Fibroblast of skin of back (primary cell): ENCODE measurements around the gene CDHR4. TPM values are rescaled to one million over a fixed set of nuclear protein-coding genes. Genes with fewer than 3 reads are reported as not detected.
"Not testable (repeated sequence)": the region's sequence is repeated elsewhere in the genome, so short reads cannot be mapped to it uniquely, and the experiment has no call there.

Experiments used
- DNase-seq: peaks from one replicate; pipeline ENCODE4 v3.0.0-alpha.2; 2013
- polyA plus RNA-seq, 2 experiments: library from polyadenylated mRNA; unstranded; fragments of 120-200 nt; gene quantifications; one replicate each; pipeline ENCODE4 v1.2.1, GENCODE V29; 2013; ENCODE audit not compliant: insufficient read length in 2 of 2

CDHR4 gene
- not detected for polyA plus RNA-seq (2013, experiment 1 of 2; ENCODE audit: insufficient read length)
- not detected for polyA plus RNA-seq (2013, experiment 2 of 2; ENCODE audit: insufficient read length)

GRCh38 chr3:49799761-49800160 is at the start of gene CDHR4:
Gene CDHR4, minus strand, starts transcription at chr3:49799873. Its CDS starts 61 bp downstream, at chr3:49799812.
- peak; percentile 80 for DNase-seq

- no peak for DNase-seq
Observed at GRCh38 chr3:49845694-49846093, 46.0 kb upstream of the CDHR4 start.

DNA sequence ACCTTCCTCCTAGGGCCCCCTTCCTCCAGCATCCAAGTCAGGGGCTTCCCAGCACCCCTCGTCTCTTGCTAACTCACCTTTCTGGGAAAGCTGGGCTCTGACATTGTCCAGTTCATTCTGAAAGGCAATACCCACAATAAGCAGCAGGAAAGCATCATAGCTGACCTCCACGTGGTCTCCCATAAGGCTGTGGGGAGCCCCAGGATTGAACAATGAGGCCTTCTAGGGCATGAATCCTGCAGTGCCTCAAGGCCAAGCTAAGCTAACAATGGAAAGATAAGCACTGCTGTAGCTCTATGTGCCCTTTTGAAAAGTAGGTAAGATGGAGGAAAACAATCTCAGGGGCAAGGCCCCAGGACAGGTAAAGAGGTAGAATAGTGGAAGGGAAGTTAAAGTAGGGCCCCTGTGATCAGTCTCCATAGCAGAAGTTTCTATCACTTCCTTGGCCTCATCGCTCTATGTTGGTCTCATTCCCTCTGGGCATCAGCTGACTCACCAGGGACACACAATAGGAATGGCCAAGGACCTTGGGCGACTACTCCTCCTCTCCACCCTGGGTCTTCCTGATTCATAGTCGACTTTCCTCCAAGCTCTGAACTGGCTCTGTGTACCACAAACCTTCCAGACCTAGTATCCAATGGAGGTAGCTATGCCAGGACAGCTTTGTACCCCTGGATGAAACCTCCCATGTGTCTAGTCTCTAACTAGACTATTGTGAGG is 45.0 kb upstream of the CDHR4 start:
- DNase-seq: no peak

DNA sequence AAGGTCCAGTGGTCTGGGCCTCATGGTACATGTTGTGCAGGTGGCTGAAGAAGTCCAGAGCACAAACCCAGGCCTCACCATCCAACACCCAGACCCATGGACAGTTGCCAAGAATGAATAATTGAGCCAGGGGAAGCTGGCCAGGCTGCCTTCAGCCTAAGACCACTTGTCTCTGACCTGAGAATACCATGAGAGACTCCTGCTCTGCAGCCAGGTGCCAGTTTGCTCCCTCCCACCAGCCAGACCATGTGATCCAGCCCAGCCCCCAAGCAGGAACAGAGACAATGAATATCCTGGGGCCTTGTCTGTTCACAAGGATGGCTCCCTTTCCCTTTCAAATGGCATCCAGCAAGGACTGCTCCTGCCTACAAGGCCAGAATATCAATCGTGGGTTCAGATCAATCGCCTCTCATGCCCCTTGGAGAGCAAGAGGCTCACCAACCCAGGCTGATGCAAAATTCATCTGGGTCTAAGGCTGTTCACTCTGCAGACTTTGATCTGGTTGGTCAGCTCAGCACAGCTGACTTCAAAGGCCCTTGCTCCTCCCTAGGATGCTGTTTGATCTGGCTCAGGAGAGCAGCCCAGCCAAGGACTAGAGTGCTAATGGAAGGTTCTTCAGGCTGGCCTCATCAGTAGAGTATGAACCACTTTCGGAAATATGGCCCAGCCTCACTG is 43.3 kb upstream of the CDHR4 start:
- no peak for DNase-seq

DNA sequence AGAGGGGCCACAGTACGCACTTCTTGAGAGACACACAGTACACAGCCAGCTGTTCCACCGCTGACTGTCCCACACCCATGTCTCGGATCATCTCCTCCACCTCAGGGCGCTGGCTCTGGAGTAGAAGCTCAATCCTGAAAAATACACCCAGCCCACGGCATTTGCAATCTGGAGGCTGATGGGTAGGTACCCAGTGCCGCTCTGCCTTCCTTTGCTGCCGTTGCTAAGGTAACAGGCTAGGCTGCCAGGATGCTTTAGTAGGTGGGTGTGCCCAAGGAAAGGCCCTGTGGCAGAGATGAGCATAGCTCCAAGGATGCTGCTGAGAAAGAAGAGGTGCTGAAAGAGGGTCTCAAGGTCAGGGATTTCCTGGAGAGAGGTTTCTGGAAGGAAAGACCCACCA is 42.1 kb upstream of the CDHR4 start:
- DNase-seq: no peak

DNA sequence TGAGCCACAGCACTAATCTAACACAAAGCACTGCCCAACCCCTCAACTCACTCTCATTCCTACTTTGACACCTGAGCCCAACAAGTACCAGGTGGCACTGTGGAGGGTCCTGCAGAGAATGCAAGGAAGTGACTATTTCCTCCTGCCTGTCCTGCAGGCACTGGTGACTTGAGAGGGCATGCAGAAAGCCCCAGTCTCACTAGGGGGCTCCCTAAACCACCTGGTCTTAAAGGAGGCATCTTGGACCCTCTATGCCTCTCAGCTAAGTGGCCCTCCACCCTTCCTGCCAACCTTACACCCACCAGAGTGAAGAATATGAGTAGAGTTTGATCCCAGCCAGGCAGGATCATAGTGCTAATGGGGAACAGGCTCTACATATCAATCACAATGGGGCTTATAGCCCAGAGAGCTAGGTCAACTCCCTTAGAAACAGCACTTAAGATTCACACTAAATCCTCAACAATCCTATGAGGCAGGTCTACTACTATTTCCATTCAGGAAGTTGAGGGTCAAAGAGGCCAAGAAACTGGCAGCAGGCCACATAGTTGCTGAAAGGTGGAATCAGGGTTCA is 41.5 kb upstream of the CDHR4 start:
- peak; percentile 9 for DNase-seq

- DNase-seq: no peak
Observed at GRCh38 chr3:49840388-49840787, 40.7 kb upstream of the CDHR4 start.

- peak; percentile 70 for DNase-seq
Observed at GRCh38 chr3:49839193-49839809, 39.6 kb upstream of the CDHR4 start.

GRCh38 chr3:49831341-49831740 is 31.7 kb upstream of the CDHR4 start:
- no peak for DNase-seq

- DNase-seq: no peak
Observed at GRCh38 chr3:49826016-49826415, 26.3 kb upstream of the CDHR4 start.

DNA sequence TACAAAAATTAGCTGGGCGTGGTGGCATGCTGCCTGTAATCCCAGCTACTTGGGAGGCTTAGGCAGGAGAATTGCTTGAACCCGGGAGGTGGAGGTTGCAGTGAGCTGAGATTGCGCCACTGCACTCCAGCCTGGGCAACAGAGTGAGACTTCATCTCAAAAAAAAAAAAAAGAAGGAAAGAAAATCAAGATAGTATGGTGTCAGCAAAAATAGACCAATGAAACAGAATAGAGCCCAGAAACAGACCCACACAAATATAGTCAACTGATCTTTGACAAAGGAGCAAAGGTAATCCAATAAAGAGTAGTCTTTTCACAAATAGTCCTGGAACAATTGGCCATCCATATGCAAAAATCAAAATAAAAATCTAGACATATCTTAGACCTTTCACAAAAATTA is 23.5 kb upstream of the CDHR4 start:
- not testable (repeated sequence) for DNase-seq

- DNase-seq: peak; percentile 66
Observed at GRCh38 chr3:49813497-49814174, 14.0 kb upstream of the CDHR4 start, which contains the start of gene UBA7. Gene UBA7, minus strand, starts transcription at chr3:49813953. Its CDS starts 166 bp downstream, at chr3:49813787.

- DNase-seq: no peak
Observed at GRCh38 chr3:49812916-49813496, 13.3 kb upstream of the CDHR4 start.

DNA sequence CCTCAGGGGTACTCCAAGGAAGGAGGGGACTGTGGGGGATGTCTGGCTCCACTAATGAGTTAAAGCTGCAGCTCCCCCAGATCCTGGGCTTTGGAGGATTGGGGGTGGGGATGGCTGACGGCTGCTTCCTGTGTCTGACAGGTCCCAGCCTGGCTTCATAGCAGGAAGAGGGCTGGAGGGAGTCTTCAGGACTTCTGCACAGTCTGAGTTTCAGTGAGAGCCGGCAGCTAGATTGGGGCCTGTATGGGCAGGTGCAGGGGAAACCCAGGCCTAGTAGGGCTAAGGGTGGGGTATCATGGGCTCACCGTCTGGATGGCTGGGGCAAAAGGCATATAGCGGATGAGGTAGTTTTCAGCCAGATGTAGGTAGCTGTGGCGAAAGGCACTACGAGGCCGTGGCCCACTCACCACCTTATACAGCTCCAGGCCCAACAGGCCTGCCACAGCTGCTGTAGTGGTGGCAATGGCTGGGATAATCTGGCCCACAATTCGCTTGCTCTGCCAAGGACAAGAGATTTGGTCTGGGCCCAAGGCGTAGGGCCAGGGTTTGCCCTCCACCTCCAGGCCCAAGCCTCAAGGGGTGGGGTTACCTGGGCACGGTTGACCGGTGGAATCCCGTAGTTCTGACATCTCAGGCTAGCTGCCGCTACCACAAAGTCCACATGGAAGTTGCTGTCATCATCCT is 7.9 kb upstream of the CDHR4 start:
- DNase-seq: no peak

DNA sequence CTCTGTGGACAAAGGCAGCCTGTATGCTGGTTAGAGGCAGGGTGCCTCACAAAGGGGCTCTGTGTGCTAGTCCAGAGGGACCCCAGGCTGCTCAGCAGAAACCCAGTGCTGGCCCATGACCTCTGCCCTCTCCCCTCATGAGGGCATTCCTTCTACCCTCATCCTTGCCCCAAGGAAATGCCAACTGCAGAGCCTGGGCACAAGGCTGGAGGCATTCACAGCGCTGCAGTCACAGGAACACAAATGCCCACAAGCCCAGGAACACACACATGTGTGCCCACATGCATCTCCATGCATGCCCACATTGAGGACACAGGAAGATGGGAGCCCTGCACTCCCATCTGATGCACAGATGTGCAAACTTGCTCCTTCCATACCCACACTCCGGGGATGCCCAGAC is 7.2 kb upstream of the CDHR4 start:
- DNase-seq: no peak

- DNase-seq: peak; percentile 39
Observed at GRCh38 chr3:49805897-49806701, 6.4 kb upstream of the CDHR4 start.

- DNase-seq: peak; percentile 93
Observed at GRCh38 chr3:49805367-49805782, 5.7 kb upstream of the CDHR4 start.

DNA sequence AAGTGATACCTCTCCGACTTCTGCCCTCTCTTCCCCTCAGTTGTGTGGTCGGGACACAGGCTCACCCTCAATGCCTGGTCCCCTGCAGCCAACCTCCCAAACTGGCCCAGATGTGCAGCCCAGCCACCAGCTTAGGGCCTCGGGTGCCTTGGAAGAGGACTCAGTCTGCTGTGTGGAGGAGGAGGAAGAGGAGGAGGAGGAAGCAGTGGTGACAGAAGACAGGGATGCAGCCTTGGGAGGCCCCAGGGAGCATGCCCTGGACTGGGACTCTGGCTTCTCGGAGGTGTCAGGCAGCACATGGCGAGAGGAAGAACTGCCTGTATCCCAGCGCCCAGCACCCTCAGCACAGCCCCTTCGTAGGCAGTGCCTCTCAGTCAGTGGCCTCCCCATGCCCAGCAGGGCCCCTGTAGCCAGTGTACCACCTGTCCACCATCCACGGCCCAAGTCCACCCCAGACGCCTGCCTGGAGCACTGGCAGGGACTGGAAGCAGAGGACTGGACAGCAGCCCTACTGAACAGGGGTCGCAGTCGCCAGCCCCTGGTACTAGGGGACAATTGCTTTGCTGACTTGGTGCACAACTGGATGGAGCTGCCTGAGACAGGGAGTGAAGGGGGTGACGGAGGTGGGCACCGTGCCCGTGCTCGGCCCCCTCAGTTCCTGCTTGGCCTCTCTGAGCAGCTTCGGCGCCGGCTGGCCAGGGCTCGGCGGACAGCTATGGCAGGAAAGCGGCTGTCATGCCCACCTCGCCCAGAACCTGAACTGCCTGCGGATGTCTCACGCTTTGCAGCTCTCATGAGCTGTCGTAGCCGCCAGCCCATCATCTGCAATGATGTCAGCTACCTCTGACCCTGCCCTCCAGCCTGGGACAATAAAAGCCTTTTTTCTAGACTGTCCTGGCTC is 4.7 kb upstream of the CDHR4 start:
- DNase-seq: no peak

- DNase-seq: no peak
Observed at GRCh38 chr3:49803465-49804140, 3.9 kb upstream of the CDHR4 start.
